GM18498 (cell line): ENCODE measurements around the gene IRF2.

ENCODE experiments used
- ATAC-seq: cut with Tn5 transposase; IDR thresholded peaks from one replicate; pipeline ENCODE4 v1.9.1; 2021; ENCODE audit warnings: mild to moderate bottlenecking, moderate library complexity; ENCODE audit not compliant: unreplicated experiment

Gene IRF2

DNA sequence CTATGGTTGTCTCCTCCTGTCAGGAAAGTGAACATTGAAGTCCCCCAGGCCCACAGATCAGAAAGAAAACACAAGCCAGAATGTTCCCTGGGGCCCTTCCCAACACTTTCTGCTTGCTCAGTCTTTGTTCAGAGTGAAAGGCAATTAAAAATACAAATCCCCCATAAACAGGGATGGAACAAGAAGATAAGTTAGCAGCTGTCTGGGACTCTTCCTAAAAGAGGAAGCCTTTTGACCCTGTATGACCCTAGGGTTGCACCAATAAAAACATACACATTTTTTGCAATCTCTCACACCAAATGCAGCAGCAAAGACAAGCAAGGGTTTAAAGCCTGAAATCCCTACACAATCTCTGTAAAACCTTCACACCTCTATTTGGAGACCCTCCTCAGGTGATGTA, 22.6 kb downstream of the IRF2 start:
- no peak for ATAC-seq

DNA sequence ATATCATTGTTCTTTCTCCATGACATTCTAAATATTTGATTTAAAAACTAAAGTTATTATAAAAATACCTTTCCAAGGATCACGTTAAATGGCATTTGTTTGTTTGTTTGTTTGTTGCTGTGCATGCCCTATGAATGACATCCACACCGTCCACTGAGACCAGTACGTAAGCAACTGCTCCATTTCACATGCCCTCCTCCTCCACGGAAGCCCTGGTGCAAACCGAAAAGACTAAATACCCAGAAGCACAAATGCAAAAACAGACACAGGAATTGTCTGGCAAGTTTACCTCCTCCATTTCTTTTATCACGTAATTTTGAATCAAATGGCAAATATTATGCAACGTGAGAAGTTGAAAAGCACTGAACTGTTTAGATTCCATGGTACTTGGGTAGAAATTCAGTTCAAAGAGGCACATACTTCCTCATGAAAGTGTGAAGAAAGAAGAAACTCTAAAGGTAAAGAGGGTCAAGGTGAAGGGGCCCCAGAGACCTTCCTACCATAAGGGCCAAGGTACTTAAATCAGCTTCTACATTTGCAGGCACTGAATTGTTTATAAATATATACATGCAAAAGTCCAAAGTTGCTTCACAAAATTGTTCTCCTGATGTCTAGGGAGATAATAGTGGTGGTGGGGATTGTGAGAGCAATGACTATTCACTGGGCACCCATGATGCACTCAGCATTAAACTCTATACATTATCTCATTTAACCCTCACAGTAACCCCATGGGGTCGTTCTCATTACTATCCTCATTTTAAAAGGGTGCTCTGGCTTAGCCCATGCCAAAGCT, 23.4 kb downstream of the IRF2 start:
- no peak for ATAC-seq

DNA sequence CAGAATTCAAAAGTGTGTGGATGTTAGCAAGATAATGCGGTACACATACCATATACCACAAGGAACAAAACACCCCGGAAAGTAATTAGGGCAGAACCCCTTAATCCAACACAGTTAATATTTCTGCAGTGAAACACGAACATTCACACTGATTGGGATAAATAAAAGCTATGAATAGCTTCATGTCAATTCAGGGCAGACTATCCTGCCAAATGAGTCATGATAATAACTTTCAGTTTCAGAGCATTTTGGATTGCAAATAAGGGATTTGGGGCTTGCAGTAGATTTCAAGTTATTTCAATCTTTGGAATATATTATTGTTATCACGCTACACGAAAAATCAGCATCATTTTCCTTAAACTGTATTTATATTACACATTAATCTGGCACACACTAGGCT, 24.3 kb downstream of the IRF2 start:
- no peak for ATAC-seq

DNA sequence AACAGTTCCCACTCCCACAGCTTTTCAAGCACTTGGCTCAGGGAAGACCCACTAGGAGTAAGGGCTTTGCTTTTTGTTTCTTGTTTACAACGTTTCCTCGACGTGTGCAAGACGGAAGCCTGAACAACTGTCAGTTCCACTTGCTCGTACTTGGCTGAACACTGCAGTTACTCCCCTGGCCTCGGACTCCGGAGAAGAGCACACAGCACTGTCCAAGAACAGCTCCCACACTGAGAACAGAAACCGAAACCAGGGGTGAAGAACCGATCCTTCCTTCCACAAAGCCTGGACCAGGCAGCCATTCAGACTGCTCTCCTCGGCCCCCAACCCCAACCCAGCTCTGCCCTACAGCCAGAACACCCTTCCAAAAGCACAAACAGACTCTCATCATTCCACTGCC, 25.5 kb downstream of the IRF2 start:
- ATAC-seq, result no peak

DNA sequence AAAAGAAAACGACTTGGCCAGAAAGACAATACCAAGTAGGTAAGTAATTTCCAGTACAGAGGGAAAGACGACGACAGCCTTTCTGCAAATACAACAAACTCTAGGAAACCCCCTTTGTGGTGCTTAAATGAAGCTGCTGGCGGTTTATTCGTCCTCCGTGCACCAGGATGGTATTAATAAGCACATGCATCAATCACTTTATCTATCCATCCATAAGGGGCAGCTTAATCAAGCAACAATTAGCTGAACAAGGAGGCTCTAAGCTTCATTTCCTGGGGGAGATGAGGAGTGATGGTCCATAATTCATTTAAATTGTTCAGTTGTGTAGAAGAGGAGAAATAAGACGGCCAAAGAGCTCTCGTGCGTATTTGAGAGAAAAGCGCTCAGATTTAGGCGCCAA, 26.2 kb downstream of the IRF2 start:
- no peak for ATAC-seq

DNA sequence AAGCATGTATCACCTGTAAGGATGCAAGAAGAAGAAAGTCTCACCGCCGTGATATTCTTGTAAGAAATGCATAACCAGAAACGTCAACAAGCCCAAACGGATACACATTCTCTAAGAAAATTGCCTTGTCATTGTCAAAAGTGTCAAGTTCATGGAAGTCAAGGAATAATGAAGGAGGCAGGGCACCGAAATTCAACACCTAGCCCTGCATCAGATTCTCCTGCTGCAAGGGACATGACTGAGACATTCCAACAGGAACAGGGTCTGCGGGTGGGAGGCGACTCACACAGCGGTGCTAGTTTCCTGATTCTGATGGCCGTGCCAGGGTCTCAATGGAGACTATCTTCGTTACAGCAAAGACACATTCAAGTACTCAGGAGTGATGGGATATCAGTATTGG, 26.7 kb downstream of the IRF2 start:
- no peak for ATAC-seq

DNA sequence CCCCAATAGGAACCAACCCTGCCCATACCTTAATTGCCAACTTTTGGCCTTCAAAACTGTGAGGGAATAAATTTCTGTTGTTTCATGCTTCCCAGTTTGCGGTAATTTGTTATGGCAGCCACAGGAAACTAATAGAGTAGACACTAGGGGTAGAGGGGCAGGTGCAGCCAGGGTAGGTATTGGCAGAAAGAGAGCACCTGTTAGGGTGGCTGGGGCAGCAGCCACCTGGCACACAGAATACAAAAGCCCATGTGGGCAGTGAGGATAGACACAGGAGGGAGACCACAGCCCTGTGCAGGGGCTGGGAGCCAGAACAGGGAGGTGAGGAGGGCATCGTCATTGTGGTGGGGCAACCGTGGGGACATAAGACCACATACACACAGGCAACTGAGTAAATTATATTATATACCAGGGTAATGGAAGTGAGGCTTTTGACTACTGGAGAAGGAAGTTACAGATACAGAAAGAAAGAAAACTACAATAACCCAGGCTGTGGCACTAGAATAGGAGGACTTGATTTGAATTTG, 28.2 kb downstream of the IRF2 start:
- ATAC-seq, result no peak

DNA sequence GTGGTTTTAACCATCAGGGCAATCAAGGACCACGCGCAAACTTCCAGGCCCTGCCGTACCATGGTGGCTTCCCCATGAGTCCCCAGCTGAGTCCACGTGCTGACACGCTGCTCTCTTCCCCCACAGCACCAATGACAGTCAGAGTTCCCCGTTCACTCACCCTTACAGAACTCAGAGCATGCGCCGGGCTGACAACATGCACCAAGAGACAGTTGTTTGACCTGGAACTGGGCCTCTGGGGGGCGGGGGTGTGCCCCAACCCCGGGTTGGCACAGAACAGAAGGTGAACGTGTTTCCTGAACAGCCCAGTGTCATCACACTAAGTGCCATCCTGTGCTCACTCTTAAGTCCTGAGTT, 29.4 kb downstream of the IRF2 start:
- peak; percentile 65 for ATAC-seq

DNA sequence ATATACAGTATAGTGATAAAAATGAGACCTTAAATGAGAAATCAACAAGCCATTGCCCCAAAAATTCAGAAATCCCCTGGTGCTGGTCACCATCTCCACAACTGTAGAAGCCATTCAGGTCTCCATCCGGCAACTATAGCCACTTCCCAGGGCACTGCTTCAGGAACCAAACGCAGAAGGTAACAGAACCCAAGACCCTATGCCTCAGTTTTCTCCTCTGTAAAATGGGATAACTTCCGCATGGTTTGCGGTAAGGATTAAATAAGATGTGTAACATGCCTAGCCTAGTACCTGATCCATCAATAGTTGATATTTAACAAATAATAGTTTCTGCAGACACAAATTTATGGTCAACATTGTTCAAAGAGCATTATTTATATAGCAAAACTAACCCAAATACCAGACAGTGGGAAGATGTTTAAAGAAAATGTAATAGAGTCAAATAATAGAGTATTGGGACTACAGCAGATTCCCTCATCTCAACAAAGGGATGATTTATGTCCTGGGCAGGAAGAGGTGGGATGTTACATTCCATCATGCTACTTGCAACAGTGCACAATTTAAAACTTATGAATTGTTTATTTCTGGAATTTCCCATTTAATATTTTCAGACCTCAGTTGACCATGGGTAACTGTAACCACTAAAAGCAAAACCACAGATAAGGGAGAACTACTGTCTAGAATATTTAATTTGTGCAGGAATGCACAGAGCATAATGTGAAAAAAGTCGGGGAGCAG, 30.0 kb downstream of the IRF2 start:
- ATAC-seq, result no peak

DNA sequence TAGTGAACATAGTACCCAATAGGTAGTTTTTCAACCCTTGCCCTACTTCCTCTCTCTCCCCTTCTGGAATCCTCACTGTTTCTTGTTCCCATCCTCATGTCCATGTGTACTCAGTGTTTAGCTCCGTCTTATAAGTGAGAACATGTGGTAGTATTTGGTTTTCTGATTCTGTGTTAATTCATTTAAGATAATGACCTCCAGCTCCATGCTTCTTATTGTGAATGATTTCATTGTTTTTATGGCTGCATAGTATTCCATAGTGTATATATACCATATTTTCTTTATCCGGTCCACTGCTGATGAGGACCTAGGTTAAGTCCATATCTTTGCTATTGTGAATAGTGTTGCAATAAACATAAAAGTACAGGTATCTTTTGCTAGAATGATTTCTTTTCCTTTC, 31.0 kb downstream of the IRF2 start:
- ATAC-seq, result no peak

DNA sequence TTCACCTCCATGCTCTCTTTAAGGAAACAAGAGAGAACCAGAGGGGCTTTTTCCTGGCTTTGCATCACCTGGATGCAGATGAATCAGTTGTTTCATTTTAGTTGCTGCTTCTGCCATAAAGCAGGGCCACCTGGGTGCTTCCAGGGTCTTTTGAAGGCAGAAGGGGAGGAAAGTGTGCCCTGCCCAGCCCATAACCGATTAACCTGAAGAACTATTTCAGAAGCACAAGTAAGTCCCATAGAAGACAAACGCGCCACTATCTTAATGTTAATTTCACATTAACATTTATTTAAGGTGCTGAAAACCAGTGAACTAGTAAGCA, 32.1 kb downstream of the IRF2 start:
- no peak for ATAC-seq

DNA sequence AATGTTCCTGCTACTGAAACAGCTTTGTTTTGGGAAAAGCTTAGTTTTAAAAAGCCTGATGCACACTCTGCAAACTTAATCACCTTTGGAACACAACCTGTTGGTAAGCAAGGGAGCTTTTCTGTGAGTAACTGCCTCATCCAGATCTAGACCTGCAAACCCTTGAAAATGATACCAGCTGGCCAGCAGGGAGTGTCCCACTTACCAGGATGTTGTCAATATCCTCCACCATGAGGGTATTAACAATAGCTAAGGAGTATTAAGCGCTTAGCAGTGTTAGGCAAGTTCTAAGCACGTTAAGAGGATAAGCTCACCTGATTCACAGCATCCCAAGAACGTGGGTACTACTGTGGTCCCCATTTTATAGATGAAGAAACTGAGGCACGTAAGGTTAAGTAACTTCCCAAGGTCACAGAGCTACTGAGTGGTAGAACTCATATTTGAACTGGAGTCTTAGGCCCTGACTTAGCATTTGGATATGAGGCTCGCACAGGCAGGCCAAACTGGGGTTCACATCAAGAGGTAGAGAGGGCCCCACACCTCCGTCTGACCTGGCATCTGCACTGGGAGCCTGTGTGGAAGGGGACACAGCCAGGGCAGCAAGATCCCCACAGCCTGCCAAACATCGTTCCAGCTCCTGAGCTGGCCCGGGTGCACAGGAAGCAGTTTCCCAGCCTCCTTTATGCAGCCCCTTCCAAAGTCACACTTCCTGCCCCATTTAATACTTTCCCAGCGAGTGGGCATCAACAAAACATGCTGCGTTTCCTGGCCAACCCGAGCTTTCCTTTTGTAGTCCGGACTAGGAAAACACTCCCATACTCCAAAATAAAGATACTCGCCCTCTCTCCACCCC, 32.7 kb downstream of the IRF2 start:
- no peak for ATAC-seq

DNA sequence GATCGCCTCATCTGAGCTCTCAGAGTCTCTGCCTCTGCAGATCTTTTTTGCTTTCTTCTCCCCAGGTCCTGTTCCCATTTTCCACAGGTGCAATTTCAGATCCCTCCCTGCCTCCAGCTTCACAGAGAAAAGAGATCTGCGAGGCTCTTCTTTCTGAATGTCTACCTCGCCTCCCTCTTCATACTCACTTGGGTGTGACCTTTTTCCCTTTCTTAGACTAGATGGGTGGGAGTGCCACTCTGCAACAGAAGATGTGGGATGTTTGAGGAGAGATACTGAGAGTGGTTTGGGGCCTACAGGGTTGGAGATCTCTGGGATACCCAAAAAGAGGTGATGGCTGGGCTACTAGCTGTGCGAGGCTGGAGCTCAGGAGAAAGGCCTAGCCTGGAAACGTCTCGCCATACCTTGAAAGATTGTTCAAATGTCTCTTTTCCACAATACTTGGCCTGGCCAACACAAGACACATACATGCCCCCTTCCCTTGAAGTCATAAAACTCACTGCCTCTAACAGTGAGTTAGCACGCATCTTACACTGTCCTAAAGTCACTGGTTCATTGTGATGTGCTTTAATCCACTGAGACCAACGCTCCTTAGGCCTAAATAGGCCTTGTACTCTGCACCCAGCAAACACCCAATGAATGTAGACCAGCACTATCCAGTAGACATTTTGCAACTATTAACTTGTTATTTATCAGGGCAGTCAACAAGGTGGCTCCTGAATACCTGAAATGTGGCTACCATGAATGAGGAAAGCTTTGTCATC, 33.6 kb downstream of the IRF2 start:
- no peak for ATAC-seq

DNA sequence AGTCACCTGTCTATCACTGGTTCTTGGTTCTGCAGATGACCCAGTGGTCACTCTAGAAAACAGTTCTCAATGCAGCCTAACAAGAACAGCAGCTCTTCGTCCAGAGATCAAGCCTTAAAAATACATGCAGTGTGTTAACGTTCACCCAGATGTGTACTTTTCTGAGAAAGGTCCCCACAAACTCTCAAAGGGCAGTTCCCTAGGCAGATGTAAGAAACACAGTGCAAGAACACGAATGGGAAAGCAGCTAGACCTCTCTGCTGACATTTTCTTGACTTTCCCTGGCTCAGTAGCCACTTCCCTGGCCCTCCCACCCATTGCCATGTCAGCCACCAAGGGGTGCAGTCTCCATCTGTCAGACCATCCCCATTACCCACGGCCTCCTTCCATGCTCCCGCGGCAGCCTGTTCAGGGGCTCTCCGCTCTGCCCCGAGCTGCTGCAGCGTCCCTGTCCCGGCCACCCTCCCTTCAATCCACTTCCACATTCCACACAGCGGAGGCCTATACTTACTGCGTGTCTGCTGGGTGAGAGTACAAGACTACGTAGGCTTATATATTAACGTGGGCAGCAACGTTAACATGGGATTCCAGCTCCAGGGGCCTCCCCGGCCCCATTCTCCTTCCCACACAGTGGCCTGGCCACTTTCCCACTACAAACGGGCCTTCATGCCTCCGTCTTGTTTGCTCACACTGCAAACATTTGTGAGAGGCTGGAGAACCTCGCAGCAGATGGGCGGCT, 34.3 kb downstream of the IRF2 start:
- ATAC-seq, result no peak

DNA sequence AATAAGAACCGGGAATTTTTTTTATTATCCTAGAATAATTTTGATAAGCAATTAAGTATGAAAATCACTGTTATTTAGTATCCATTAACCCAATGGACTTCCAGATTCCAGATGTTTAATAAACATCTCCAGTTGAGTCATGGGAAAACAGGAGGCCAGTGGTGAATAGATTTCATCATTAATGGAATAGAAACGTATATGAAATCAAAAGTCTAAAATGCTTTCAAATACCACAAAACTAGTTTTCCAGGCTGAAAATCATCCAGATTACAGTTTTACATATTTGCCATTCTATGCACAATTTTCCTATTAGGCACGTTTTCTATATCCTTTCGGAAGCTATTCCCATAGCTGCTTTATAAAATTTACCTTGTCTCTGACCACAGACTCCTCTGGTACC, 35.0 kb downstream of the IRF2 start:
- ATAC-seq, result no peak

DNA sequence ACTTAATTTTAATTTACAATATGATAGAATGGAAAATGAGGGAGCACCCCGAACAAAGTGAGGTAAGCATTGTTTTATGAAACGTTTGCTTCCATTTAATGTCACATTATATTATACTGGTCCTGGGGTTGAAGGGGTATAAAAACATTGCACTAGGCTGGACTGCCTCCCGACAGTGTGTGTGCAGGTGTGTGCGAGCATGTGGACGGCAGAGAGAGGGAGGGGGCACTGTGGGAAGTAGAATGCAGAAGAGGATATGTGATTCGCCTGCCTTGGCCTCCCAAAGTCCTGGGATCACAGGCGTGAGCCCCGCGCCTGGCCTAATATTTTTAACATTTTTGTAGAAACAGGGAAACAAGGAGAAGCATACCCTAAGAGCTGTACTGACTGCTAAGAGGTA, 36.0 kb downstream of the IRF2 start:
- no peak for ATAC-seq

DNA sequence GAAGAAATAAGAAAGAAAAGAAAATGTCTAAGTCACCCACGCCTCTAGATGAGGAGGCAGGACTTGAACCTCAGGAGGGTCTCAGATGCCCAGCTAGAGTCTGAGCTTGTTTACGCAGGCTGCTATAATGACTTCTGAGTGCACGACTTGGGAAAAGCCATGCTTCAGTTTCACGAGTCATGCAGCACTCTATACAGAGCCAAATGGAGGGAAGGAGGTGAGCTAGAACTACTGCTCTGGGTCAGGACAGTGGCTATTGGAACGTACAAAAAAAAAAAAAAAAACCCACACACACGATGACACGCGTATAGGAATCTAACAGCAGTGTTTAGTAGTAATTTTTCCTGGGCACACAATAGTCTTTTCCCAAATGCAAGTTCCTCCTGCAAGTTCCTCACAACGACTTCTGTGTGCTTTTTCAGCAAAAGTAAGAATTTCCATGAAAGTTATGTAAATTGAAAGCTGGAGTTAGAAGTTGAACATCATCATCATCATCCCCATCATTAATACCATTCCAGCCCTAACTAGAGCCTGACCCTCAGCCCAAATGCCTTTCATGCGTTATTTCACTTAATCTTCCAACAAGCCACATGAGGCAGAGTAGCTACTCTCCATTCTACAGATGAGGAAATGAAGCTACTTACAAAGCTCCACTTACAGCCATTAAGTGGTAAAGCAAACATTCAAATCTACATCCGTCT, 36.6 kb downstream of the IRF2 start:
- ATAC-seq, result no peak

DNA sequence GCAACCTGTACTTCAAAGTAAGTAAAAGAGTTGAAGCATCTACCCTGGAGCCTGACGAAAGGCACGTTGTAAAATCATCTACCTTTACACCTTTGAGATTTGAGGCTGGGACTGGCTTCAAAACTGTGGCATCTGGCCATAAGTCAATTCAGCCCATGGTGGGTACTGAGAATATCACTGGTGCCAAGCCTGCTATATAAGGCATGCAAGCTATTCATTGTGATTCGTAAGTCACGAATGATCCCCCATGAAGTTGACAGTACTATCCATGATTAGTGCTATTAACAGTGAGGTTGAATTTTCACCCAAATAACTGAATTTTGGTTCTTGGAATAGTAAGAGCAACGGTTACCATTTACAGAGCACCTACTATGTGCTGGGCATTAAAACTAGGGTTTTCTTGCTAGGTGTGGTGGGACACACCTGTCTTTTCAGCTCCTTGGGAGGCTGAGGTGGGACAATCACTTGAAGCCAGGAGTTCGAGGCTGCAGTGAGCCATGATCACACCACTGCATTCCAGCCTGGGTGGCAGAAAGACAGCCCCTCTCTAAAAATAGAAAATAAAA, 39.8 kb downstream of the IRF2 start:
- no peak for ATAC-seq

DNA sequence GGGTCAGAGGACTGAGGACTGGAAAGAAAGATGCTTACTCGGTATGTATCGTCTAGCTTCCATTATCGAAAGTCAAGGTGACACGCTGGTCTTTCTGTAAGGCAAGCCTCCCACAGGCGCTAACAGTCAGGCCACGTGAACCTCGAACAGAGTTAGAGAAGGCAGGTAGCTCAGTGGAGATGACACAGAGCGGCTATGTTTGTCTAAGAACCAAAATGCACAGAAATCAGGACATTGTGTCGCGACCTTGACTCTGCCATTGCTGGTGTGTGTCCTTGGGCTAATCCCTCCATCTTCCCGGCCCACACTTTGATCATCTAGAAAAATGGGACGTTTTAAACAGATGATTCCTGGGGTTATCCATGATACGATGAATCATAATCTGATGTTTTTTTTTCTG, 40.3 kb downstream of the IRF2 start:
- ATAC-seq, result no peak
